WTC11 (cell line): ENCODE data around the gene RND1.

Experiments
- CBFB ChIP-seq: sonication (generic); formaldehyde crosslinking; IDR thresholded peaks from 2 replicates; pipeline ENCODE4 v1.8.1; 2022; ENCODE audit warnings: mild to moderate bottlenecking, low read depth, missing genetic modification reagents
- CREB1 ChIP-seq: sonication (generic); formaldehyde crosslinking; IDR thresholded peaks from 2 replicates; pipeline ENCODE4 v1.8.0; 2023; ENCODE audit warnings: mild to moderate bottlenecking, missing genetic modification reagents
- ELF4 ChIP-seq: sonication (generic); formaldehyde crosslinking; IDR thresholded peaks from 2 replicates; pipeline ENCODE4 v1.8.1; 2022; ENCODE audit warnings: low read depth, mild to moderate bottlenecking, moderate library complexity, missing genetic modification reagents
- JUN ChIP-seq: sonication (generic); formaldehyde crosslinking; IDR thresholded peaks from 2 replicates; pipeline ENCODE4 v1.8.0; 2023; ENCODE audit warnings: mild to moderate bottlenecking, missing genetic modification reagents
- SP1 ChIP-seq: sonication (generic); formaldehyde crosslinking; conservative IDR thresholded peaks from 2 replicates; pipeline ENCODE4 v1.8.1; 2022; ENCODE audit warnings: missing genetic modification reagents
- ZNF232 ChIP-seq: sonication (generic); formaldehyde crosslinking; IDR thresholded peaks from 2 replicates; pipeline ENCODE4 v1.8.0; 2022; ENCODE audit warnings: mild to moderate bottlenecking, missing genetic modification reagents
- TF ChIP-seq, protein P1 (sequence below): fragments of 200-600 bp; IDR thresholded peaks from 2 replicates; pipeline ENCODE4 v1.8.0; 2022; ENCODE audit warnings: antibody characterized with exemption
- TF ChIP-seq, protein P2 (sequence below): sonication (generic); formaldehyde crosslinking; IDR thresholded peaks from 2 replicates; pipeline ENCODE4 v1.8.1; 2022; ENCODE audit warnings: mild to moderate bottlenecking, missing genetic modification reagents, moderate library complexity, borderline replicate concordance

GRCh38 chr12:48901278-48901677, 35.6 kb upstream of the RND1 start:
- TF ChIP-seq, protein P1, sequence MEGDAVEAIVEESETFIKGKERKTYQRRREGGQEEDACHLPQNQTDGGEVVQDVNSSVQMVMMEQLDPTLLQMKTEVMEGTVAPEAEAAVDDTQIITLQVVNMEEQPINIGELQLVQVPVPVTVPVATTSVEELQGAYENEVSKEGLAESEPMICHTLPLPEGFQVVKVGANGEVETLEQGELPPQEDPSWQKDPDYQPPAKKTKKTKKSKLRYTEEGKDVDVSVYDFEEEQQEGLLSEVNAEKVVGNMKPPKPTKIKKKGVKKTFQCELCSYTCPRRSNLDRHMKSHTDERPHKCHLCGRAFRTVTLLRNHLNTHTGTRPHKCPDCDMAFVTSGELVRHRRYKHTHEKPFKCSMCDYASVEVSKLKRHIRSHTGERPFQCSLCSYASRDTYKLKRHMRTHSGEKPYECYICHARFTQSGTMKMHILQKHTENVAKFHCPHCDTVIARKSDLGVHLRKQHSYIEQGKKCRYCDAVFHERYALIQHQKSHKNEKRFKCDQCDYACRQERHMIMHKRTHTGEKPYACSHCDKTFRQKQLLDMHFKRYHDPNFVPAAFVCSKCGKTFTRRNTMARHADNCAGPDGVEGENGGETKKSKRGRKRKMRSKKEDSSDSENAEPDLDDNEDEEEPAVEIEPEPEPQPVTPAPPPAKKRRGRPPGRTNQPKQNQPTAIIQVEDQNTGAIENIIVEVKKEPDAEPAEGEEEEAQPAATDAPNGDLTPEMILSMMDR = no peak
- TF ChIP-seq SP1 = no peak
- TF ChIP-seq CBFB (CRISPR knock-in tag) = no peak
- no peak for TF ChIP-seq JUN (CRISPR knock-in tag)
- TF ChIP-seq CREB1 (CRISPR knock-in tag) = no peak
- TF ChIP-seq ZNF232 (CRISPR knock-in tag) = no peak
- no peak for TF ChIP-seq ELF4
- TF ChIP-seq, protein P2, sequence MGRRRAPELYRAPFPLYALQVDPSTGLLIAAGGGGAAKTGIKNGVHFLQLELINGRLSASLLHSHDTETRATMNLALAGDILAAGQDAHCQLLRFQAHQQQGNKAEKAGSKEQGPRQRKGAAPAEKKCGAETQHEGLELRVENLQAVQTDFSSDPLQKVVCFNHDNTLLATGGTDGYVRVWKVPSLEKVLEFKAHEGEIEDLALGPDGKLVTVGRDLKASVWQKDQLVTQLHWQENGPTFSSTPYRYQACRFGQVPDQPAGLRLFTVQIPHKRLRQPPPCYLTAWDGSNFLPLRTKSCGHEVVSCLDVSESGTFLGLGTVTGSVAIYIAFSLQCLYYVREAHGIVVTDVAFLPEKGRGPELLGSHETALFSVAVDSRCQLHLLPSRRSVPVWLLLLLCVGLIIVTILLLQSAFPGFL (CRISPR knock-in tag) = no peak
